SU-DHL-6 (cell line): Measurements from ENCODE around the gene MAPK1IP1L.
A peak's percentile ranks its signal among the peaks of the same experiment; 100 is the strongest.

ENCODE experiments used
- H2AFZ ChIP-seq: fragments of 200-600 bp; sonication (generic); 2 replicates; pipeline ENCODE4 v1.6.1; 2014; ENCODE audit warnings: low read depth, mild to moderate bottlenecking, moderate library complexity, mixed read lengths, antibody characterized with exemption, low read length; ENCODE audit not compliant: severe bottlenecking
- H3F3A ChIP-seq: fragments of 200-600 bp; shearing (Covaris generic); 2 replicates; pipeline ENCODE4 v1.6.0; 2016; ENCODE audit warnings: antibody characterized with exemption, mild to moderate bottlenecking; ENCODE audit not compliant: insufficient read depth
- H3K27ac ChIP-seq: fragments of 200-600 bp; sonication (generic); 2 replicates; pipeline ENCODE4 v1.5.1; 2016; ENCODE audit warnings: low read depth, mild to moderate bottlenecking, low read length, moderate library complexity, mixed read lengths
- H3K27me3 ChIP-seq: fragments of 200-600 bp; sonication (generic), shearing (Covaris generic); 2 replicates; pipeline ENCODE4 v1.6.0; 2014; ENCODE audit warnings: mild to moderate bottlenecking, low read length
- H3K36me3 ChIP-seq: fragments of 200-600 bp; sonication (generic); 2 replicates; pipeline ENCODE4 v1.6.1; 2014; ENCODE audit warnings: mild to moderate bottlenecking, low read length, mixed read lengths
- H3K4me2 ChIP-seq: fragments of 300-600, 200-600 bp; shearing (Covaris generic), sonication (generic); 2 replicates; pipeline ENCODE4 v1.6.0; 2014; ENCODE audit warnings: low read length, low read depth, mild to moderate bottlenecking; ENCODE audit not compliant: poor library complexity, severe bottlenecking
- H3K4me3 ChIP-seq: fragments of 200-600 bp; sonication (generic); 2 replicates; pipeline ENCODE4 v1.5.1; 2014; ENCODE audit warnings: antibody characterized with exemption, low read length, mild to moderate bottlenecking, mixed read lengths; ENCODE audit not compliant: insufficient read depth, poor library complexity, severe bottlenecking
- H3K79me2 ChIP-seq: fragments of 200-600 bp; sonication (generic); 2 replicates; pipeline ENCODE4 v1.6.1; 2014; ENCODE audit warnings: mild to moderate bottlenecking, low read length, moderate library complexity; ENCODE audit not compliant: insufficient read depth
- H3K9ac ChIP-seq: fragments of 200-600 bp; sonication (generic); 2 replicates; pipeline ENCODE4 v1.7.0; 2014; ENCODE audit warnings: mild to moderate bottlenecking, low read length
- H3K9me2 ChIP-seq: fragments of 200-600 bp; sonication (generic); replicated peaks from 2 replicates; pipeline ENCODE4 v1.6.1; 2014; ENCODE audit warnings: low read length; ENCODE audit not compliant: insufficient read depth
- H3K9me3 ChIP-seq: fragments of 200-600 bp; sonication (generic); 2 replicates; pipeline ENCODE4 v1.6.1; 2014; ENCODE audit warnings: low read length, mixed read lengths; ENCODE audit not compliant: insufficient read depth
- H4K20me1 ChIP-seq: fragments of 200-600 bp; sonication (generic); 2 replicates; pipeline ENCODE4 v1.6.1; 2014; ENCODE audit warnings: low read depth, mild to moderate bottlenecking, antibody characterized with exemption, low read length, moderate library complexity, mixed read lengths
- EZH2phosphoT487 ChIP-seq: fragments of 200-600 bp; sonication (generic), shearing (Covaris generic); conservative IDR thresholded peaks from 2 replicates; pipeline ENCODE4 v1.6.1; 2018; ENCODE audit warnings: mild to moderate bottlenecking, antibody characterized with exemption, low read length, moderate library complexity, mixed read lengths
- TF ChIP-seq, protein P1 (sequence below): fragments of 200-600 bp; sonication (generic); IDR thresholded peaks from one replicate; pipeline ENCODE4 v1.5.1; 2017; ENCODE audit warnings: antibody characterized with exemption, mild to moderate bottlenecking, low read length, moderate library complexity; ENCODE audit not compliant: insufficient read depth, poor library complexity, severe bottlenecking

The MAPK1IP1L gene

DNA sequence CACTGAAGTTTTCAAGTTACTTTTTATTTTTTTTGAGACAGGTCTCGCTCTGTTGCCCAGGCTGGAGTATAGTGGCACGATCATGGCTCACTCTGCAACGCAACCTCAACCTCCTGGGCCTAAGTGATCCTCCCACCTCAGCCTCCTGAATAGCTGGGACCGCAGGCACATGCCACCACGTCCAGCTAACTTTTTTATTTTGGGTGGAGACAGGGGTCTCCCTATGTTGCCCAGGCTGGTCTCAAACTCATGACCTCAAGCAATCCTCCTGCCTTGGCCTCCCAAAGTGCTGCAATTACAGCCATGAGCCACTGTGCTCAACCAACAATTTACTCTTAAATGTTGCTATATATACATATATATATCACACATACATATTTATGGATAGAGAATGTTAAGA is 50.3 kb downstream of the MAPK1IP1L start:
- Histone ChIP-seq H3K36me3 (no peaks in the 10 kb centered on the region), H3K4me3 (no peak overlapping the region), H3K79me2 (no peaks in the 10 kb centered on the region), H4K20me1 (no peaks in the 10 kb centered on the region), H3K27ac (peak overlapping the region; percentile 93), H3K27me3 (no peaks in the 10 kb centered on the region), H3F3A (peaks cover 43% of the 10 kb centered on the region), H3K9me3 (no peaks in the 10 kb centered on the region), H3K9ac (no peak overlapping the region; the same call in 1 of the 2 replicates), H3K4me2 (peak overlapping the region; percentile 70), H3K9me2 (no peaks in the 10 kb centered on the region), H2AFZ (peak overlapping the region; percentile 58)
- TF ChIP-seq EZH2phosphoT487 = no peak
- TF ChIP-seq, protein P1, sequence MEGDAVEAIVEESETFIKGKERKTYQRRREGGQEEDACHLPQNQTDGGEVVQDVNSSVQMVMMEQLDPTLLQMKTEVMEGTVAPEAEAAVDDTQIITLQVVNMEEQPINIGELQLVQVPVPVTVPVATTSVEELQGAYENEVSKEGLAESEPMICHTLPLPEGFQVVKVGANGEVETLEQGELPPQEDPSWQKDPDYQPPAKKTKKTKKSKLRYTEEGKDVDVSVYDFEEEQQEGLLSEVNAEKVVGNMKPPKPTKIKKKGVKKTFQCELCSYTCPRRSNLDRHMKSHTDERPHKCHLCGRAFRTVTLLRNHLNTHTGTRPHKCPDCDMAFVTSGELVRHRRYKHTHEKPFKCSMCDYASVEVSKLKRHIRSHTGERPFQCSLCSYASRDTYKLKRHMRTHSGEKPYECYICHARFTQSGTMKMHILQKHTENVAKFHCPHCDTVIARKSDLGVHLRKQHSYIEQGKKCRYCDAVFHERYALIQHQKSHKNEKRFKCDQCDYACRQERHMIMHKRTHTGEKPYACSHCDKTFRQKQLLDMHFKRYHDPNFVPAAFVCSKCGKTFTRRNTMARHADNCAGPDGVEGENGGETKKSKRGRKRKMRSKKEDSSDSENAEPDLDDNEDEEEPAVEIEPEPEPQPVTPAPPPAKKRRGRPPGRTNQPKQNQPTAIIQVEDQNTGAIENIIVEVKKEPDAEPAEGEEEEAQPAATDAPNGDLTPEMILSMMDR = no peak

GRCh38 chr14:55102141-55102621 is 50.7 kb downstream of the MAPK1IP1L start:
- Histone ChIP-seq H4K20me1 (no peaks in the 10 kb centered on the region), H3K4me3 (peak overlapping the region; percentile 22), H3K79me2 (no peaks in the 10 kb centered on the region), H3K36me3 (no peaks in the 10 kb centered on the region), H3K9me2 (no peaks in the 10 kb centered on the region), H3K9me3 (no peaks in the 10 kb centered on the region), H3K9ac (peak overlapping the region; percentile 44), H3F3A (peaks cover 43% of the 10 kb centered on the region), H3K4me2 (peak overlapping the region; percentile 70), H3K27ac (peak overlapping the region; percentile 93), H3K27me3 (no peaks in the 10 kb centered on the region), H2AFZ (peak overlapping the region; percentile 64)
- TF ChIP-seq EZH2phosphoT487 = no peak
- TF ChIP-seq, protein P1 = no peak

DNA sequence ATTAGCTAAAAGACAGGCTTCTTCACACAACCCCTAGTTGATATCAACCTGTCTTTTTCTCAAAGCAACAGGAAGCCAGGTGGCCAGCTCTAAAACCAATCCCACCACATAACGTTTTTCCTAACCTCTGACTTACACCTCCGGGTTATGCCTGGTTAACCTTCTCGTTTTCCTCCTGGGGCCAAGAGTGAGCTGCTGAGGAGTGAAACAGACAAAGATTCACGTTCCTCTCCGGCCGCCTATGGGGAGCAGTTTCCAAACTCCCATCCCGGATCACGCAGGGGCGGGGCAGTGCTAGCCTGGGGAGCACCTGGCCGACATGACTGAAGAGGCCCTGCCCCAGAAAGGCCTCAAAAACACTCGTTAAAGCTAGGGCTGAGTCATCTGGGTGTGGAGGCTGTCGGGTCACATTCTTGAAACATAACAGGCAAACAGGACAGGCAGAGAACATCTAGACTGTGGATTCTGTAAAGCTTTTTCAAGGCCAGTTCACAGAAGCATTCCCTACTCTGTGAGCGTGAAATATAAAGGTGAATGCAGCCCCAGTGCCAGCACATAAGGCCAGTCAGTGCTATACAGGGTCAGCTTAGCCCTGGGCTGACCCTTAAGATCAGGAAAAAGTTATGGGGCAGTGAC is 51.7 kb downstream of the MAPK1IP1L start:
- H3K4me3 ChIP-seq = peak overlapping the region; percentile 22
- peaks cover 38% of the 10 kb centered on the region for H3F3A ChIP-seq
- H3K9me2 ChIP-seq = no peaks in the 10 kb centered on the region
- no peaks in the 10 kb centered on the region for H3K36me3 ChIP-seq
- peak overlapping the region; percentile 64 for H2AFZ ChIP-seq
- TF ChIP-seq EZH2phosphoT487 = no peak
- TF ChIP-seq, protein P1 = no peak
- H3K27me3 ChIP-seq = no peaks in the 10 kb centered on the region
- H3K9me3 ChIP-seq = no peaks in the 10 kb centered on the region
- H3K4me2 ChIP-seq = peak overlapping the region; percentile 70
- no peaks in the 10 kb centered on the region for H3K79me2 ChIP-seq
- peak overlapping the region; percentile 44 for H3K9ac ChIP-seq
- no peaks in the 10 kb centered on the region for H4K20me1 ChIP-seq
- H3K27ac ChIP-seq = peak overlapping the region; percentile 93
